GM18526 (cell line): Measurements from ENCODE around the gene TANGO2.

Source experiments
- POLR2A ChIP-seq: IDR thresholded peaks from 3 replicates; pipeline ENCODE4 v1.6.1; 2011; ENCODE audit not compliant: insufficient read length; ENCODE audit errors: extremely low read depth

TANGO2 gene

GRCh38 chr22:19980766-19981165, 40.1 kb upstream of the TANGO2 start:
- no peak for TF ChIP-seq POLR2A

GRCh38 chr22:19981171-19981960, 39.5 kb upstream of the TANGO2 start:
- TF ChIP-seq POLR2A = no peak

GRCh38 chr22:19981961-19982920, 38.7 kb upstream of the TANGO2 start:
- TF ChIP-seq POLR2A = no peak

GRCh38 chr22:19982991-19983578, 37.8 kb upstream of the TANGO2 start:
- no peak for TF ChIP-seq POLR2A

GRCh38 chr22:19983741-19984140, 37.2 kb upstream of the TANGO2 start:
- no peak for TF ChIP-seq POLR2A

- TF ChIP-seq POLR2A = no peak
Measured at GRCh38 chr22:19984201-19984753, 36.6 kb upstream of the TANGO2 start.

- no peak for TF ChIP-seq POLR2A
Measured at GRCh38 chr22:19984851-19985811, 35.8 kb upstream of the TANGO2 start.

GRCh38 chr22:19986011-19986409, 34.9 kb upstream of the TANGO2 start:
- TF ChIP-seq POLR2A = no peak

- TF ChIP-seq POLR2A = no peak
Measured at GRCh38 chr22:19986410-19987341, 34.2 kb upstream of the TANGO2 start.

- no peak for TF ChIP-seq POLR2A
Measured at GRCh38 chr22:19987394-19988306, 33.3 kb upstream of the TANGO2 start.

- no peak for TF ChIP-seq POLR2A
Measured at GRCh38 chr22:19988331-19988808, 32.5 kb upstream of the TANGO2 start.
